GM19351 (cell line): ENCODE measurements around the gene ANGEL2.
"Not testable (repeated sequence)": the region's sequence is repeated elsewhere in the genome, so short reads cannot be mapped to it uniquely, and the experiment has no call there.

Source experiments
- ATAC-seq: cut with Tn5 transposase; IDR thresholded peaks from one replicate; pipeline ENCODE4 v1.9.1; 2021; ENCODE audit warnings: mild to moderate bottlenecking, moderate library complexity; ENCODE audit not compliant: unreplicated experiment

The ANGEL2 gene

GRCh38 chr1:213015099-213016050, at the start of gene ANGEL2:
Gene ANGEL2 (minus strand): TSS chr1:213015867. CDS start chr1:213015671, 196 bp downstream.
- peak; percentile 91 for ATAC-seq

- ATAC-seq = no peak
Measured at GRCh38 chr1:213061263-213061662, 45.6 kb upstream of the ANGEL2 start.

DNA sequence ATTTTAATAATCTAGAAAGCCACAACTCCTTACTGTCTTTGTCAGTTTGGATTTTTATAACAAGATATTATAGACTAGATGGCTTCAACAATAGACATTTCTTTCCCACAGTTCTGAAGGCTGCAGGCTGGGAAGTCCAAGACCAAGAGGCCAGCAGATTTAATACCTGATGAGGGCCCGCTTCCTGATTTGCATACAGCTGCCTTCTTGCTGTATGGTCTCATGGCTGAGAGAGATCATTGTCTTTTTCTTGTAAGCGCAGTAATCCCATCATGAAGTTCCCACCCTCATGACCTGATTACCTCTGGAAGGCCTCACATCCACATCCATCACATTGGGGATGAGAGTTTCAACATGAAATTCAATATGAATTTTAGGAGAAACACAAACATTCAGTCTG, 45.2 kb upstream of the ANGEL2 start:
- no peak for ATAC-seq

DNA sequence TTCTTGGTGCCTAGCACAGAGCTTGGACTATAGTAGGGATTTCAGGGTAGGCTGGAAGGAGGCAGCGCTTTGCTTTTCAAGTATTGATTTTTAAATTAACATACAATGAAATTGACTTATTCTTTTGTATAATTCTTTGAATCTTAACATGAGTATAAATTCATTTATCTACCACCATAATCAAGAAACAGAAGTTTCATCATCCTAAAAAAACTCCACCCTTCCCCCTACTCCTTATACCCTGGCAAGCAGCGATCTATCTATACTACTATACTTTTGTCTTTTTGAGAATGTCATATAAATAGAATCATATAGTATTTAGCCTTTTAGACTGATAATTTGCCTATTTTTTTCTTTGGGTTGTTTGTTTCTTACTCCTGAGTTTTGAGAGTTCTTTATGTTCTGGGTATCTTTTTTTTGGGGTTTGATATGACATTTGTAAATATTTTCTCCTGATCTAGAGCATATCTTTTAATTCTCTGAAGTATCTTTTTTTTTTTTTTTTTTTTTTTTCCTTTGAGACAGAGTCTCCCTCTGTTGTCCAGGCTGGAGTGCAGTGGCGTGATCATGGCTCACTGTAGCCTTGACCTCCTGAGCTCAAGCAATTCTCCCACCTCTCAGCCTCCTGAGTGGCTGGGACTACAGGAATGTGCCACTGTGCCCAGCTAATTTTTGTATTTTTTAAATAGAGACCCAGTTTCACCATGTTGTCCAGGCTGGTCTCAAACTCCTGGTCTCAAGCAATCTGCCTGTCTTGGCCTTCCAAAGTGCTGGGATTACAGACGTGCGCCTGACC, 41.8 kb upstream of the ANGEL2 start:
- ATAC-seq = no peak

DNA sequence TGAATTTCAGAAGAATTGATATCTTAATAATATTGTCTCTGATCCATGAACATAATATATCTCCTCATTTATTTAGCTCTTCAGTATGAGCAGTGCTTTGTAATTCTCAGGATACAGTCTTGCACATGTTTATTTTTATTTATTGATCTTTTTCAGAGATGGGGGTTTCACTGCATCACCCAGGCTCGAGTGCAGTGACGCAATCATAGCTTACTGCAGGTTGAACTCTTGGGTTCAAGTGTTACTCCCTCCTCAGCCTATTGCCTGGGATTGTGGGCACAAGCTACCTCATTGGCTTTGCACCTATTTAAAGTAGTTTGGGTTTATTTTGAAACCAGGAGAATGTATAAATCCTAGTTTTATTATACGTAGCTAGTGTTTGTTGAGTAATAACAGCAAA, 40.1 kb upstream of the ANGEL2 start:
- ATAC-seq = no peak

- ATAC-seq = no peak
Measured at GRCh38 chr1:213054733-213055591, 39.3 kb upstream of the ANGEL2 start.

DNA sequence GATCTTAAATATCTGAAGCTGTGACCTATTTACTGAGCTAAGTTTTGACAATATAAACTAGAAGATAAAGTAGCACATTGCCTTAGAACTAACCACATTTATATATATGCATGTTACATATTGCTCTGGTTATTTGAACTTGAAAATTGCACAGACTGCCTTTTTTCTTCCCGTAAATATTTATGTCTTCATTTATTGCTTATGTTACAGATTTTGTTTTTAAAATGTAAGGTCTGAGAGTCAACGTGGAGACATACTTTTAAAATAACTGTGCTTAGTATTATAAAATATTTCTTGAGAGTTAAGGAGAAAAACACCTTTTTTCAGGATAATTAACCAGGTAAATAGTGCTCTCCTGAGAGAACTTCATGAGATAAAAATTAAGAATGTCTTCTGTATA, 38.5 kb upstream of the ANGEL2 start:
- ATAC-seq = no peak

GRCh38 chr1:213053455-213053854, 37.8 kb upstream of the ANGEL2 start:
- no peak for ATAC-seq

DNA sequence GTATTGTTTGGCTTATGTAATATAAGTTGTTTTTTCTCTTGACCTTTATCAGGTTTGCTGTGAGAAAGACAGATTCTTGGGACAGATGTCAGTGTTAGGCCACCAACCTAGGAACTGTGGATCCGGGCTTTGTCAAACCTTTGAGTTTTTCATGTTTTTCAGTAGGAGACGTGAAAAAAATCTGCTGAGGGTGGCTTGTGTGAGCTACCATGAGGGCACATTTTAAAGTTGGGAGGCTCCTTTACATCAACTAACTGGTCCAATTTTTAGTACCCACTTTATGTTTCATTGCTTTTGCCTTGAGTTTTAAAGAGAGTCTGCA, 36.2 kb upstream of the ANGEL2 start:
- ATAC-seq = no peak

- peak; percentile 98 for ATAC-seq
Measured at GRCh38 chr1:213051127-213051880, 35.6 kb upstream of the ANGEL2 start, which contains the start of gene RPS6KC1. Gene RPS6KC1 (plus strand): TSS chr1:213051241. CDS start chr1:213051405, 164 bp downstream.

DNA sequence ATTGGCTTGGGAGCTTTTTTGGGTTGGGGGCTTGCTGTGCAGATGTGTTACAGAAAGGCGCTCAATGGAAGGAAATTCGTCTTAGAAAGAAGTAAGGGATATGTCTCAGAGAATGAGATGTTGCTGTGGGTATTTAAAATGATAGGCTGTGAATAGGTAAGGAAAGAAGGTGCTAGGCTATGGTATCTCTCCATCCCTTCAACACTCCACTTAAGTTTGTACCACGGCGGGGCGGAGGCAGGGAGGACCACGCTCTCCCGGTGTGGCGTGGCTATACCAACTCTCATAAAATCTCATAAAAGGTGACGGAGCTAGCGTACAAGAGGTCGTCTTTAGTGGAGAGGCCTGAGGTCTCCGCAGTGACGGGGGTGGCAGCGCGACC, 35.1 kb upstream of the ANGEL2 start:
- ATAC-seq = no peak

DNA sequence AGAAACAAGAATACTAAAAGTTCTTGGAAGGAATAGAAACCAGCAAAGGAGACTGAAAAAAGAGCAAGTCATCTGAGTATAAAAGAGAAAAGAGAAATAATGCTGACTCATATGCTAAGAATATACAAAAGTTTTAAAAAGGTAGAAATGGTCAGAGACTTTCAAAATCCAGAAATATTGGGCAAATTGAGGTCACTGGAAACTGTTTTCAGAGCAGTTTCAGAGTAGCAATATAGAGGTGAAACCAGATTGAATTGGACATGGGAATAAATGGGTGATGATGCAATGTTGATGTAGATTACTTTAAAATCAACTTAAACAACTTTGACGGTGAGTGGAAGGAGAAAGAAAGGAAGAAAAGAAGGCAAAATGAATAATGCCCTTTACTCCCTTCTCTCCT, 33.6 kb upstream of the ANGEL2 start:
- no peak for ATAC-seq

DNA sequence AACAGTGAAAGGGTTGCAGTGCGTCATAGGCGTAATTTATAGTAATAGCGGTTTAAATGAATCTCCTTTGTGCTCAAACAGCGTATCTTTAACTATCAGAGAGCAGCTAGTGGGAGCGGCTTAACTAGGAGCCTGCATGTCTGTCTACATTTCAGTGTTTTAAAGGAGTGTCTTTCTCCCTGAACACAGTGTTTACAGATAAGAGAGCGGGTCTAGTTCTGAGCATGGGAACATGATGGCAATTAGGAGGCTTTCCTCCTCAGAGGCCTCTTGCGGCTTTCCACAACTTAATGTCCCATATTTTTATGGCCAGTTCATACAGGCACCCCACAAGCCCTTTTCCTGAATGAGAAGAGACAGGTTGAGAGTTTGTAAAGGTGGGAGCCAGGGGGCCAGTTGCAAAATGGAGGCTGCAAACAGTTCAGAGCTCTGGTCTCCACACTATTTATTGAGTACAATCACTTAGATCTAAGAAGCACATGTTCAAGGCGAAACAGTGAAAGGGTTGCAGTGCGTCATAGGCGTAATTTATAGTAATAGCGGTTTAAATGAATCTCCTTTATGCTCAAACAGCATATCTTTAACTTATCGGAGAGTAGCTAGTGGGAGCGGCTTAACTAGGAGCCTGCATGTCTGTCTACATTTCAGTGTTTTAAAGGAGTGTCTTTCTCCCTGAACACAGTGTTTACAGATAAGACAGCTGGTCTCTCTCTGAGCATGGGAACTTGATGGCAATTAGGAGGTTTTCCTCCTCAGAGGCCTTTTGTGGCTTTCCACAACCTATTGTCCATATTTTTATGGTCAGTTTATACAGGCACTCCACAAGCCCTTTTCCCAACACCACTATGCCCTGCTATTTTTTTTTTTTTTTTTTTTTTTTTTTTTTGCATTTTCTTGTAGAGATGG, 29.9 kb upstream of the ANGEL2 start:
- not testable (repeated sequence) for ATAC-seq

DNA sequence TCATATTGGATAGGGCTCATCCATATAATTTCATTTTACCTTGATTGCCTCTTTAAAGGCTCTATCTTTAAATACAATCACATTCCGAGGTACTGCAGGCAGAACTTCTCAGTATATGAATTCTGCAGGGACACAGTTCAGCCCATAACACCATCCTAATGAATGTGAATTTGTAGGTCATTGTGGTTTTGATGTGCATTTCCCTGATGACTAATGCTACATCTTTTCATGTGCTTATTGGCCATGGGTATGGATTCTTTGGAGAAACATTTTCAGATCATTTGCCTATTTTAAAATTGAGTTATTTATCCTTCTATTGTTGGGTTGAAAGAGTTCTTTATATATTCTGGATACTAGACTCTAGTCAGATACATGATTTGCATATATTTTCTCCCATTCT, 25.8 kb upstream of the ANGEL2 start:
- no peak for ATAC-seq

DNA sequence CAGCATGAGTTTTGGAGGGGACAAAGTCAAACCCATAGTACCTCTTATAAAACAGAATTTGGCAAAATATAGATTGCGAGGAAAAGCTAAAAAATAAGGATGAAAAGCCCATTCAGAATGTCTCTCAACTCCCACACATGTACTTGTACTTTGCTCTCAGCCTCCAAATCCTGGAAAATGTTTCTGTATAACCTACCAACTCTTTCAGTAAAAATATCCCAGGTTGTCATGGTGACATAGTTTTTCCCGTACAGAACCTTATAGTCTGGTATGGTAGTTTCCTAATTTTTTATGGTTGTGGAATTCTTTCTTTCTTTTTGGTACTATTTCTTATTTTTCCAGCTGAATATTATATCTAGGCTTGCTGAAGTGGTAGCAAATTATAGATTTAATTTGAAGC, 19.9 kb upstream of the ANGEL2 start:
- ATAC-seq = no peak

GRCh38 chr1:213034713-213035112, 19.0 kb upstream of the ANGEL2 start:
- no peak for ATAC-seq

DNA sequence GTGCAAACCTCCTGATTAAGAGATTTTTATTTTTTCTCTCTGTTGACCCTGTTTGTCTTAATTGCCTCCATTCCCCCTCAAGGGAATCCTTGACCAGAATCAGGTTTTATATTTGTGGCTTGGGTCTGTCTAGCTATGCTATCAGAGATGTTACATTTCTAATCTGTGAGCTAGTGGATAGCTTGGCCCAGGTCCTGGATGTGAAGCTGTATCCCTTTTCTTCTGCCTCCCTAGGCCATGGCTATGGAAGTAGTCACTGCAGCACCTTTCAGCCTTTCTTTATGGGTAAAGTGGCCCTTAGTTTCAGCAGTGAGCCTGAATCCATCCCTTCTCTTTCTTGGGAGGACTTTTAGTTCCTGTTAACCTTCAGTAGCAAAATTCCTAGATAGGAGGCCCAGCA, 17.0 kb upstream of the ANGEL2 start:
- ATAC-seq = no peak

DNA sequence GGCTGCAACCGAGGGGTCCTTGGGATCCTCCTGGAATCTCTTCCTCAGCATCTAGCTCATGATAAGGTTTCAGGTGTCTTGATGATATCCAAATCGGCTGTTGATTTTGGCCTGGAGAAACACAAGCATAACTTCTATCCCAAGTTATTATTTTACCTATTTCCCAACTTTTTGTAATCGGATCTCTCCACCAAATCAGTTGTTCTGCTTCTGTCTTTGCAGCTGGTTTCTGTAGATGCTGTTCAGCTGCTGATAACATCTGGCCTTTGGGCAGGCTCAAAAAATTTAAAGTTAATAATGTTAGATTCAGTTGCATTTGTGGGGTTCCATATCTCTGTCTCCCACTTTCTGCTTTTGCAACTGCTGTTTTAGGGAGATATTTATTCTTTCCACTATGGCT, 11.4 kb upstream of the ANGEL2 start:
- not testable (repeated sequence) for ATAC-seq

- no peak for ATAC-seq
Measured at GRCh38 chr1:213020016-213020415, 4.3 kb upstream of the ANGEL2 start.
